HG03060 (cell line): ENCODE measurements around the gene MGRN1.
"Not testable (repeated sequence)": the region's sequence is repeated elsewhere in the genome, so short reads cannot be mapped to it uniquely, and the experiment has no call there.

Source experiments
- ATAC-seq: cut with Tn5 transposase; IDR thresholded peaks from one replicate; pipeline ENCODE4 v1.9.1; 2021; ENCODE audit warnings: low read depth, moderate number of reproducible peaks; ENCODE audit not compliant: unreplicated experiment

MGRN1 gene

DNA sequence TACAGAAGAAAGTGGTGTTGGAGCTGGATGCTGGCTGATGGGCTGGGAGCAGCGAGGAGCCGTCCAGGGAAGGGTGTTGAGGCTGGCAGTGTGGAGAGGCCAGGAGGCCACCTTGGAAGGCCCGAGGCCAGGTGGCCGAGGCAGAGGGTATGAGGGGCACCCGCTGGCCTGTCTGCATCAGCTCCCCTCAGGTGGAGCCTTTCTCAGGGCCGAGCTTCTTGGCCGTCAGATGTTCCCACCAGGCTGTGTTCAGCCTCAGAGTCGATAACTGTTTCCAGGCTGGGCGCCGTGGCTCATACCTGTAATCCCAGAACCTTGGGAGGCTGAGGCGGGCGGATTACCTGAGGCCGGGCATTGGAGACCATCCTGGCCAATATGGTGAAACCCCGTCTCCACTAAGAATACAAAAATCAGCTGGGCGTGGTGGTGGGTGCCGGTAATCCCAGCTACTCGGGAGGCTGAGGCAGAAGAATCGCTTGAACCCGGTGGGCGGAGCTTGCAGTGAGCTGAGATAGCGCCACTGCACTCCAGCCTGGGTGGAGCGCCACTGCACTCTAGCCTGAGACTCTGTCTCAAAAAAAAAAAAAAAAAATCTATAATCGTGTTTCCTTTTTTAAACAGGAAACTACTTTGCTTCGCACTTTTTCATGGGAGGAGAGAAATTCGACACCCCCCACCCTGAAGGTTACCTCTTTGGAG, 25.3 kb downstream of the MGRN1 start:
- no peak for ATAC-seq

DNA sequence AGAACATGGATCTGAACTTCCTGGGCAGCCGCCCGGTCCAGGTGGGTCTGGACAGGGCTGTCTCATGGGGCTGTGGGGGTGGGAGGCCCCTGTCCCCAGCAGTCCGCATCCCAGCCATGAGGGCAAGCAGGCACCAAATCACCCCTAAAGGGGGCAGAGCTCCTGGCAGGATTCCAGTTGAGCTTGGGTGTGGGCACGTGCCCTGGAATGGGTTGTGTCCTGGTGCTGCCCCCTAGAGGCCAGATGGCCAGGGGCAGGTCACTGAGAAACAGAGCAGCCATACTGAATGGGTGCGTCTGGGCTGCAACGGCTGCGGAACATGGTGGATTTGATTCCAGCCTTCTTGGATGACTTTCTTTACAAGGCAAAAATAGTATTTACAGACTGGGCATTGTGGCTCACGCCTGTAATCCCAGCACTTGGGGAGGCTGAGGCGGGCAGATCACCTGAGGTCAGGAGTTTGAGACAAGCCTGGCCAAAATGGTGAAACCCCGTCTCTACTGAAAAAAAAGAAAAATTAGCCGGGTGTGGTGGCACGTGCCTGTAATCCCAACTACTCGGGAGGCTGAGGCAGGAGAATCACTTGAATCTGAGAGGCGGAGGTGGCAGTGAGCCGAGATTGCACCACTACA, 25.9 kb downstream of the MGRN1 start:
- not testable (repeated sequence) for ATAC-seq

DNA sequence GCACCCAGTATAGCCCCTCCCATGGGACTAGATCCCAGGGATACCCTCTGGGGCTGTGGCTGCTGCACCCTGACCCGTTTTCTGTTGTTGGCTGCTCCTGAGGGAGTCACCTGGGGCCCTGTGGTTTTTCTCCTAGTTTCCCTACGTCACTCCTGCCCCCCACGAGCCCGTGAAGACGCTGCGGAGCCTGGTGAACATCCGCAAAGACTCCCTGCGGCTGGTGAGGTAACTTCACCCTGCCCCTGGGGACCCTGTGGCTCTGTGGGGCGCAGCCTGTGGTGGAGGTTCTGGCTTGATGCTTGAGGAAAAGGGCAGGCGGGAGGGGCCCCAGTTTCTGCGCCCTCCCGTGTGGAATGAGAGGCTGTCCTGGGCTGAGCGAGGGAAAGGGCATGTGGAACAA, 27.2 kb downstream of the MGRN1 start:
- ATAC-seq, result no peak

DNA sequence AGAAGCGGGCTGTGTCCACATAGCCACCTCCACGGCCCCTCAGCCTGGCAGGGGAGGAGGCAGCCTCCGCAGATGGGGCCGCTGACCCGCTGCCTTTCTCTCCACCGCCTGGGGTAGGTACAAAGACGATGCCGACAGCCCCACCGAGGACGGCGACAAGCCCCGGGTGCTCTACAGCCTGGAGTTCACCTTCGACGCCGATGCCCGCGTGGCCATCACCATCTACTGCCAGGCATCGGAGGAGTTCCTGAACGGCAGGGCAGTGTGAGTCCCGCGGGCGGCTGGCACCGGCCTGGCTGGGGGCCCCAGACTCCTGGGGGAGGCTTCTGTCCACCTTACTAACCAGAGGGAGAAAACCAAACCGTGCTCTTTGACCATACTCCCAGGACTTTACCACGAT, 27.9 kb downstream of the MGRN1 start:
- ATAC-seq, result no peak

DNA sequence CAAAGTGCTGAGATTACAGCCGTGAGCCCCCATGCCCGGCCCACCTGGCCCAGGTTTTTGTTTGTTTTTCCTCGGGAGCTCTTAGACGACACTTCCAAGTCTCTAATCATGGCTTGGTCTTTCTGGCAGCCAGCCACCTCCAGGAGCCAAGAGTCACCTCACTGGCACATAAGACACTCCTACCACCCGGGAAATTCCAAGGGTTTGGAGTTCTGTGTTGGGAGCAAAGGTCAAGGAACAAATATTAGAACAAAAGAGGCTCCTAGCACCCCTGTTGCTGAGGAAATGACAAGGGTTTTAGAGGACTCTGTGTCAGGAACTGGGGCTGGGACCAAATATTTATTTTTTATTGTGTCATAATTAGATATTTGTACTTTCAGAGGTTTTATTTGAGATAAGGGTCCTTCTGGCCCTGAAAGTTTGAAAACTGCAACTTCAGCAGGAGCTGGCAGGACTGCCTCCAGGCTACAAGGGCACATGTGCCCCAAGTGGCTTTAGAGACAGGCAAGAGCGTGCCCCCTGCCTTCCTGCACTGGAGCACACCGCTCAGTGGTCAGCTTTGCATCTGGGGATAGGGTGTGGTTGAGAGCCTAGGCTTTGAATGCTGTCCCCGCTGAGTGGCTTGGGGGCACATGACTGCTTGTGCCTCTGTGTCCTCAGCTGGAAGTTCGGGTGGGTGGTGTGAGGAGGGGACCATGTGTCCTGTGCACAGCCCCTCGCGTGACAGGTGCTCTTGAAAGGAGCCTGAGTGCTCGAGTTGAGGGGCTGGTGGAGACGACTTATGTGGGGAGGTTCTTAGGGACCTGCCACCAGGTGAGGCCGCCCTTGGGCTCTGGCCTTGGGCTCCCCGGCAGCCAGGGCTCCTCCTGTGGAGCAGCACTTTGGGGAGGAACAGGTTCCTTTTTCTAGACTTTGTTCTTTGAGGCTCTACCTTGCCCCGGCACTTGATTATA, 29.7 kb downstream of the MGRN1 start:
- ATAC-seq, result no peak

DNA sequence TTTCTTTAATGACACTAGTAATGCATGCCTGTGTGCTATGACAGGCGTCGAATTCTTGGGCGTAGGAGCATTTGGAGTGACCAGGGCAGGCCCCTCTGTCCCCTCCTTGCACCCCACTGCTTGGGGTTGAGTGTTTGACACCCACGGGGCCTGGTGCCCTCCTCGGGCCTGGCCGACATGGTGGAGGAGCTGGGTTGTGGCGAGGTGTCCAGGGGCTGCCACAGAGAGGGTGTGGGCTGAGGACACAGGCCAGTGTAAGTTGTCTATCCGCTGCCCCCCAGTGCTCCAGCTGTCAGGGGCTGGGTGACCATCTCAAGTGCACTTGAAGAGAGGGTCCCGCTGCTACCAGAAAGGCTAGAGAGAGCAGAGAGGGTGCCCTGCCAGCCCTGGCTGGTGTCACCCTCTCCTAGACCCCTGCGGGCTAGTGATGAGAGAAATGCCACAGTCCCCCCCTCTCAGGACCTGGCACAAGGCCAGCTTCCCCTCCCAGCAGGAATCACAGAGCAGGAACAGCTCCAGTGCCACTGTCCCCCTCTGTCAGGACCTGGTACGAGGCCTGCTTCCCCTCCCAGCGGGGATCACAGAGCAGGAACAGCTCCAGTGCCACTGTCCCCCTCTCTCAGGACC, 30.5 kb downstream of the MGRN1 start:
- ATAC-seq, result no peak

DNA sequence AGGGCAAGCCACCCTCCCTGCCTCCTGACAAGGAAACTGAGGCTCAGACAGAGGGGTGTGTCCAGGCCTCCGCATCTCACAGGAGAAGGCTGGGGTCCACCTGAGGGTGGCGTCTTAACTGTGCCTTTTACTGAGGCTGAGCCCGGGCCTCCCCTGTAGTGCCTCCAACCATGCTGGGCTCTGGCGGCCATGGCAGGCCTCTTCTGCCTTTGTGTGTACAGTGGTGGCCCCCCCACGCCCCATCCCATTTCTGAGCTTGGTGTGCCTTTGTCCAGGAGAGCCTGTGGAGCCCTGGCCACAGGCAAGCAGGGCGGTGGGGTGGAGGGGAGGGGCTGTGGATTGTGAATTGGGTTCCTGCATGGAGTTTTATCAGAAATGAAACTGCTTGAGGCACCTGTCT, 31.2 kb downstream of the MGRN1 start:
- no peak for ATAC-seq

DNA sequence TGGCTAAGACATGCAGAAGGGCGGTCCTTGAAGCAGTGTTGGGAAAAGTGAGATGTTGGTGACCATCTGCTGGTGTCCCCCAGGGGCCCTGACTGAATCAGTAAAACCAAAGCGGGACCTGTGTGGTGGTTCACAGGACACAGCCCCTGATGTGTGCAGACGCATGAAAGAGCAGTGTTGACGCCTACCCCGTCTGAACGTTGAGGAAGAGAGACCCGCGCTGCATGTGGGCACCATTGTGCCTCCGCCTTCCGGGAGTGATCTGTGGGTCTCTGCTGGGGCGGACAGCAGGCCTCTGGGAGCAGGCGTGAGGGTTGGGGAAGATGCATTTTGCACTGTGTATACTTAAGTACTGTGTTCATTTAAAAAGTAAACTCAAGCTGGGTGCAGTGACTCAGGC, 31.6 kb downstream of the MGRN1 start:
- ATAC-seq, result no peak

DNA sequence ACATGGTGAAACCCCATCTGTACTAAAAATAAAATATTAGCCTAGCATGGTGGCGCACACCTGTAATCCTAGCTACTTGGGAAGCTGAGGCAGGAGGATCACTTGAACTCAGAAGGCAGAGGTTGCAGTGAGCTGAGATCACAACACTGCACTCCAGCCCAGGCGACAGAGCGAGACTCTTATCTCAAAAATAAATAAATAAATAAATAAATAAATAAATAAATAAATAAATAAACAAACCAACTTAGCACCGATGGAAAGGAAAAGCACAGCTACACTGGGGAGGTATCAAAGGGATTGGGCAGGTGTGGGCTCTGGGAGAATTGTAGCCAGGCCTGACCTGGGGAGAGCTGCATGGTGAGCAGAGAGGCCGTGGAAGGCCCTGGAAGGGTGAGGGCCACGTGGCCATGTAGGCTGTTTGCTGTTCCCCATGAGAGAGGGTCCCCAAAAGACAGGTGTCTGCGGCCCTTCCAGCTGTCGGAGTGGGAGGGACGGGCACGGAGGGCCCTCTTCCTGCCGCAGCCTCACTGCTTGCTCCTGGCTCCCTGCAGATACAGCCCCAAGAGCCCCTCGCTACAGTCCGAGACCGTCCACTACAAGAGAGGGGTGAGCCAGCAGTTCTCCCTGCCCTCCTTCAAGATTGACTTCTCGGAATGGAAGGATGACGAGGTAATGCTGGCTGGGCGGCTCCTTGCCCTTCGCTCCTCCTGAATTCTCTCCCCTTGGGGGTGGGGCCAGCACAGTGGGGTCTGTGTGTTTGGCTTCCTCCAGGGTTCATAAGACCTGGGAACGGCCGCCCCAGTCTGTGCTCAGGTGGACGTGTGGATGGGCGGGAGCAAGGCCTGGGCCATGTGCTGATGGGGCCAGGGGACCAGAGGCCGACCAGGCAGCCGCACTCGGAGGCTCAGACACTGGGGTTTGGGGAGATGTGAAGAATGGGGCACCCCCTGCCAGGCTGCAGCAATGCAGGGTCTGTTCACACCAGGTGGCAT, 32.4 kb downstream of the MGRN1 start:
- ATAC-seq, result no peak

DNA sequence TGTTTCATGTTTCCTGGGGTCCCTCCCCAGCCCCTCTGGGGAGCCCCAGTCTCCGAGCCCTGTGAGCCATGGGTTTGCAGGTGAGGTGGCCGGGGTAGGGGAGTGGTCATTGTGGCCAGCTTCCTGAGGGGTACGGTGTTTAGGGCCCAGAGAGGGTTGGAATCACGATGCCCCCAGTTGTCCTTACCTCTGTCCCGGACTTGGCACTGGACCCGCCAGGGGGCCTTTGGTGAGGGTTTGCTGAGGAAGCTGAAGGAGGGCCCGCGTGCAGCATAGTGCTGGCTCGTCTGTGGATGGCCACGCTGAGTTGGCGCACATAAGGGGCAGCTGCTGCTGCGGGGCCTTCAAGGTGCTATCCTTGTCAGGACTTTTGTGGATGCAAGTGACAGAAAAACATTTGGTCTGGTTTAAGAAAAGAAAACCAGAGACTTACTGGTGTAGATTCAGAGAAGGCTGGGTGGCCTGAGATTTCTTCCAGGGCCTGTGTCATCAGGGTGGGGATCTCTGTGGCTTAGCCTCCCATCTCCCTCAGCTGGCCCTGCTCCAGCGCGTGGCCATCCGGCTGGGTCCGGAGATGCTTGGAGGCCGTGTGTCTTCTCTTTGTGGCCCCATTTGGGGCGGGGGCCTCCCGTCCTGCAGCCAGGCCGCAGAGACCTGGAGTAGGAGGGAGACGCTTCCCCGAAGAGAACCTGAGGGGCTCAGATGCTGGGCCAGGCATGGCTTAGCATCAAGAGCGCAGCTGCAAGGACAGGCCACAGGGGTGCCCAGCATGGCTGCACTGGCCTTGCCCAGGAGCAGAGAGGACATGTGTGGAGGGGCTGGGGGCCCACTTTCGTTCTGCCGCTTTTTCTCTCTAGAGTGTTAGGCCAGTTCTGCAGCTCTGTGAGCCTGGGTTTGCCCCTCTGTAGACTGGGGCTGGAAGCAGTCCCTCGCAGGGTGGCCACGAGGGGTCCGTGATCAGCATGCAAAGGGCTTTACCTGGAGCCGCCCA, 35.0 kb downstream of the MGRN1 start:
- ATAC-seq, result no peak

DNA sequence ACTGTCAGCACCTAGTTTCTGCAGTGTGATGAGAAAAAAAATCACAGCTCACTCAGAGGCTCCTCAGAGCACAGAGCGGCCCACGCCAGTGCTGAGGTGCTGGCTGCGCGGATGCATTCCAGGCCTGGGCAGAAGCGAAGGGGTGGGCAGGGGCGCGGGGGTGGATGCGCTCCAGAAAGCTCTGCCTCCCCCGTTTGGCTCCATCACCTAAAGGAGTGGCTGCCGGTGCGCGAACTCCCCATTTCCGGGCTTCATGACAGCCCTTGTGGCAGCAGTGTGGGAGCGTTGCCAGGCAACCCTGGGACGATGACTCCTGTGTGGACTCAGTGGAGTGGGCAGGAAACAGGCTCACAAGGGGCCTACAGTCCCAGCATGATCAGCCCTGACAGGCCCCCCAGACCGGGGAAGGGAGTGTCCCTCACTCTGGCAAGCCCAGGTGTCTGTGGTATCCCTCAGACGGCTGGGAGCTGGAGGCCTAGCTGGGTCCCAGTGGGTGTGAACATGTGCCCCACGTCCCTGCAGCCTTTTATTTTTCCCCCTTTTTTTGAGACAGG, 35.9 kb downstream of the MGRN1 start:
- no peak for ATAC-seq

DNA sequence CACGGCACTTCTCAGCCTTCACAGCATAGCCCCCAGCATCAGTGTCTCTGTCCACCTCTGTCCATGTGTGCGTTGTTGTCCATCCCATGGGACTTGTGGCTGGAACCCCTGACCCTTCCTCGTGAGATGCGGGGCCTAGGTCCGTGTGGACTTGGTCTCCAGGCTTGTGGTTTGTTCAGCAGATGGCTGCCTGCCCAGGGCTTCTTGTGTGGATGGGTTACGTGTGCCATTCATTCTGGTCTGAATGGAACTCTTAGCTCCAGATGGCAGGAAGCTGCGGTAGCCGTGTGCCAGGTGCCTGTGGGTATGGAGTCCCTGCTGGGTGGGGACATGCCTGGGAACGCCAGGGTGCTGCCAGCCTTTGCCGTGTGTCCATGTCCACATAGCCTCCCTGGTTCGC, 37.0 kb downstream of the MGRN1 start:
- ATAC-seq, result no peak

DNA sequence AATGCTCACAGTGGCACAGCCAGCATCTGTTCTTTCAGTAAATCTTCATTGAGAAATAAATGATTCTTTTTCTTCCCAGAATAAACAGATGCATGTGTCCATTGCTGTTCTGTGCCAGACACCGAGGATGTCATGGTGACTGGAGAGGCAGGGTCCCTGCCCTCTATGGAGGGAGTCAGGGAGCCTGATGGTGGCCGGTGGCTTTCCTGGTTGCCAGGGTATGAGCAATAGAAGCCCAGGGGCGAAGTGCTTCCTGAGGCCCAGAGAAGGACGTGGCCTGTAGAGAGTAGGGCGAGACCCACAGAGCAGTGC, 38.8 kb downstream of the MGRN1 start:
- no peak for ATAC-seq

DNA sequence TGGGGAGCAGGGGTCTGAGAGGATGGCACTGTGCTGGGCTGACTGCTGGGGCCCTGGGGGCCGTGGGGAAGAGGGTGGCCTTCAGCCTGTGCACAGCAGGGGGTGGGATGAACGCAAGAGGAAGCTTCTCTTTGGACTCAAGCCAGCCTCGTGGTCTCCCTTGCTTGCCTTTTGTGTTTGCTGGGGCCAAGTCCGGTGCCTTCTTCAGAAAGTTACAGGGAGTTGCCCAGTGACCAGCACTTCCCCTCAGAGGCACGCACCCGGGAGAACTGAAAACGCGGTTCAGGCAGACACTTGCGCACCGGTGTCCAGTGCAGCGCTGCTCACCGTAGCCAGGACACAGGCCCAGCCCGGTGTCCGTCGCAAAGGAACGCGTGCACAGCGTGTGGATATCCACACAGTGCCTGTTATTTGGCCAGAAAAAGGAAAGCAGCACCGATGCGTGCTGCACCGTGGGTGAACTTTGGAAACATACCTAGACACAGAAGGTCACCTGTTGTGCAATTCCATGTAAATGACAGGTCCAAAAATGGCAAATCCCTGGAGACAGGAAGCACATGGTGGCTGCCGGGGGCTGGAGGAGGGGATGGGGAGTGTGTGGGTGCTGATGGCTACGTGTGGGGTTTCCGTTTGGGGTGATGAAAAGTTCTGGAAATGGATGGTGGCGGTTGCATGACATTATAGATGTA, 39.3 kb downstream of the MGRN1 start:
- no peak for ATAC-seq

DNA sequence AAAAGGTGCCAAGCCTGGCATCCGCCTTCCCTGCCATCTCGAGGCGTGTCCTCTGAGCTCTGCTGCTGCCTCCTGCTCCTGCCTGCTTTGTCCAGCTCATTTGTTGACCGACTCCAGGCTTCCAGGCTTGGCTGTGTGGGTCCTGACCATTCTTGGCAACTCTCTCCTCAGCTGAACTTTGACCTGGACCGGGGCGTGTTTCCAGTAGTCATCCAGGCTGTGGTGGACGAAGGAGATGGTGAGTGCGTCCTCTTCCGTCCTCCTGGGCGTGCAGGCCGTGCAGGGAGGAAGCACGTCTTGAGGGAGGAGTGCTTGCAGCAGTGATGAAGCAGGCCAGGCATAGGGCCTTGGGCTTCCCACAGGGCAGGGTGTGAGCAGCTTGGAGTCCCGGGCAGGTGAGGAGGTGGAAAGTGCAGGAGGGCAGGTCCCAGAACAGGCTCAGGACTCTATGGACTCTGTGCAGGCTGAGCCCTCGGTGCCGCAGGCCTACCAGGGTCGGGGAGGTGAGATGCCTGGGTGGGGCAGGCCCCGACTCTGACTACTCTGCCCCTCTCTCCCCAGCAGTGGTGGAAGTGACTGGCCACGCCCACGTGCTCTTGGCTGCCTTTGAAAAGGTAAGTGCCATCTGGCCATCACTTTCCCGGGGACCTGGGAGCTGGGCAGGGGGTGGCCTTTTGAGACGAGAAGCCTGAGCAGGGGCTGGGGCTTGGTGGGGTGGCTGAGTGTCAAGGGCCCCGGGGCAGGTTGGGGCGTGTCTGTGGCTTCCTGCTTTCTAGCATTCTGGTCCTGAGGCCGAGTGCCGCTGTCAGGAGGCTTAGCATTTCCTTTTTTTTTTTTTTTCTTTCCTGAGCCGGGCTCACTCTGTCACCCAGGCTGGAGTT, 40.2 kb downstream of the MGRN1 start:
- no peak for ATAC-seq

DNA sequence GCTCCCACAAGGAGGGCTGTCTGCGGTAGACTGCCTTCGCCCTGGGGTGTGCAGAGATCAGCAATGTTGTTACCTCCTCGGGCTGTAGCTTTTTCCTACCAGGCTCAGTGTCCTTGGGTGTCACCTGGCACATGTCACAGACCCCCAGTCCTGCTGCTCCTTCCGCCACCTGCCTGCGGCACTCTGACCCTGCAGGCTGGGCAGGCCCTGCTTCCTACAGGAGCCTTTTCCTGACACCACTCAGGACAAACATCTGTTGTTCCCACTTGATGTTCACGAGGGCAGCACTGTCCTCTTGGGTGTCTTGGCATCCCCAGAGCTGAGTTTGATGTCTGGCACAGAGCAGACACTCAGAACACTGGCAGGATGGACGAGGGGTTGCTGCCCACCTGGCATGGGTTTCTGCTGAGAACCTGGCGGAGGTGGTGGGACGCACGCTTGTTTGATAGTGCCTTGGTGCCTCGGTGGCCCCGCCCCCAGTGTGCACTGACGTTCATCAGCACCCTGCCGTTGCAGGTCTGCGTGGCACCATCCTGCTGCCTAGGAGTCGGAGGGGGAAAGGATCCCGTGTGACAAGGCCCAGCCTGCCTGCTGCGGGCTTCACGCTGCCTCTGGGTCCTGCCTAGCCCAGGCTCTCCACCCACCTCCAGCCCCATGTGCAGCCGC, 42.0 kb downstream of the MGRN1 start:
- no peak for ATAC-seq
